ENCODE results near the gene CACNA1G.

The CACNA1G gene

GRCh38 chr17:50571681-50572080 lies 11.2 kb downstream of the CACNA1G start:
- H3K18ac ChIP-seq (ENCODE audit: low read depth in 1 of 2, low read length in 2 of 2) = no peak overlapping the region

GRCh38 chr17:50572541-50572940 lies 12.0 kb downstream of the CACNA1G start:
- Histone ChIP-seq H3K79me1 (replicated peaks; ENCODE audit: low read length, poor library complexity, severe bottlenecking) (no peaks in the 10 kb centered on the region), H3K23ac (ENCODE audit: low read length in 2 of 2) (no peak overlapping the region), H2BK5ac (ENCODE audit: low read depth, low read length, poor library complexity, severe bottlenecking) (no peak overlapping the region), H3K27me3 (ENCODE audit: control insufficient read depth in 1 of 2, insufficient read depth in 1 of 2, low read length in 2 of 2) (peaks cover 8 to 48% of the 10 kb centered on the region in 2 experiments), H2AK5ac (ENCODE audit: low read length, severe bottlenecking) (no peak overlapping the region), H3K4ac (ENCODE audit: low read depth in 1 of 2, low read length in 2 of 2) (no peak overlapping the region), H3K4me1 (ENCODE audit: control insufficient read depth, insufficient read depth, low read depth, low read length) (peaks cover under 1% of the 10 kb centered on the region), H3K27ac (ENCODE audit: low read length, poor library complexity, severe bottlenecking) (no peak overlapping the region), H2BK15ac (ENCODE audit: low read depth, poor library complexity, severe bottlenecking) (no peak overlapping the region), H2BK12ac (ENCODE audit: low read length in 2 of 2) (no peak overlapping the region), H3K4me2 (ENCODE audit: low read length, poor library complexity, severe bottlenecking) (no peak overlapping the region), H2AFZ (ENCODE audit: low read depth, low read length) (no peak overlapping the region), H3K4me3 (ENCODE audit: insufficient read depth in 1 of 2, low read depth in 1 of 2, low read length in 2 of 2) (no peak overlapping the region), H3K18ac (ENCODE audit: low read depth in 1 of 2, low read length in 2 of 2) (no peak overlapping the region), H3K14ac (ENCODE audit: low read length in 2 of 2) (no peak overlapping the region), H4K8ac (ENCODE audit: low read length) (no peak overlapping the region), H3K36me3 (ENCODE audit: control insufficient read depth in 1 of 2, insufficient read depth in 2 of 2, low read depth in 1 of 2, low read length in 2 of 2) (no peaks in the 10 kb centered on the region), H3K9me3 (ENCODE audit: control insufficient read depth, low read length) (no peaks in the 10 kb centered on the region), H3K9ac (ENCODE audit: low read length) (no peak overlapping the region), H4K91ac (ENCODE audit: low read length) (no peak overlapping the region), H2BK120ac (ENCODE audit: low read depth, low read length) (no peak overlapping the region)
- WGBS = 94% methylated on average over 20 of the region's 20 CpGs
- DNase-seq = no peak

More at GRCh38 chr17:50571681-50572080, 11.2 kb downstream of the CACNA1G start:
- no peak overlapping the region for H3K9ac ChIP-seq (ENCODE audit: low read length)
- H3K4me1 ChIP-seq (ENCODE audit: control insufficient read depth, insufficient read depth, low read depth, low read length) = no peaks in the 10 kb centered on the region
- no peak overlapping the region for H3K14ac ChIP-seq (ENCODE audit: low read length in 2 of 2)
- H3K4me2 ChIP-seq (ENCODE audit: low read length, poor library complexity, severe bottlenecking) = no peak overlapping the region
- H2BK12ac ChIP-seq (ENCODE audit: low read length in 2 of 2) = no peak overlapping the region
- no peak overlapping the region for H4K8ac ChIP-seq (ENCODE audit: low read length)
- H3K9me3 ChIP-seq (ENCODE audit: control insufficient read depth, low read length) = no peaks in the 10 kb centered on the region
- 92% methylated on average over 18 of the region's 19 CpGs for whole genome bisulfite sequencing
- H2BK15ac ChIP-seq (ENCODE audit: low read depth, poor library complexity, severe bottlenecking) = no peak overlapping the region
- peaks cover 11 to 50% of the 10 kb centered on the region in 2 experiments for H3K27me3 ChIP-seq (ENCODE audit: control insufficient read depth in 1 of 2, insufficient read depth in 1 of 2, low read length in 2 of 2)
- no peak overlapping the region for H2BK120ac ChIP-seq (ENCODE audit: low read depth, low read length)
- H2AK5ac ChIP-seq (ENCODE audit: low read length, severe bottlenecking) = no peak overlapping the region
- H2AFZ ChIP-seq (ENCODE audit: low read depth, low read length) = no peak overlapping the region
- H3K23ac ChIP-seq (ENCODE audit: low read length in 2 of 2) = no peak overlapping the region
- no peak overlapping the region for H3K27ac ChIP-seq (ENCODE audit: low read length, poor library complexity, severe bottlenecking)
- no peak for DNase-seq
- H3K4ac ChIP-seq (ENCODE audit: low read depth in 1 of 2, low read length in 2 of 2) = no peak overlapping the region
- H3K79me1 ChIP-seq (replicated peaks; ENCODE audit: low read length, poor library complexity, severe bottlenecking) = no peaks in the 10 kb centered on the region
- H4K91ac ChIP-seq (ENCODE audit: low read length) = no peak overlapping the region
- H3K36me3 ChIP-seq (ENCODE audit: control insufficient read depth in 1 of 2, insufficient read depth in 2 of 2, low read depth in 1 of 2, low read length in 2 of 2) = no peaks in the 10 kb centered on the region
- no peak overlapping the region for H2BK5ac ChIP-seq (ENCODE audit: low read depth, low read length, poor library complexity, severe bottlenecking)
- H3K4me3 ChIP-seq (ENCODE audit: insufficient read depth in 1 of 2, low read depth in 1 of 2, low read length in 2 of 2) = no peak overlapping the region

GRCh38 chr17:50573866-50574611 lies 13.5 kb downstream of the CACNA1G start:
- no peak overlapping the region for H2AK5ac ChIP-seq (ENCODE audit: low read length, severe bottlenecking)
- H2BK15ac ChIP-seq (ENCODE audit: low read depth, poor library complexity, severe bottlenecking) = no peak overlapping the region
- no peak overlapping the region for H3K18ac ChIP-seq (ENCODE audit: low read depth in 1 of 2, low read length in 2 of 2)
- H4K8ac ChIP-seq (ENCODE audit: low read length) = no peak overlapping the region
- H2AFZ ChIP-seq (ENCODE audit: low read depth, low read length) = no peak overlapping the region
- no peak overlapping the region for H3K27ac ChIP-seq (ENCODE audit: low read length, poor library complexity, severe bottlenecking)
- no peak overlapping the region for H2BK120ac ChIP-seq (ENCODE audit: low read depth, low read length)
- H3K23ac ChIP-seq (ENCODE audit: low read length in 2 of 2) = no peak overlapping the region
- no peak overlapping the region for H3K4me2 ChIP-seq (ENCODE audit: low read length, poor library complexity, severe bottlenecking)
- no peaks in the 10 kb centered on the region for H3K9me3 ChIP-seq (ENCODE audit: control insufficient read depth, low read length)
- H3K4me3 ChIP-seq (ENCODE audit: insufficient read depth in 1 of 2, low read depth in 1 of 2, low read length in 2 of 2) = no peak overlapping the region
- H2BK12ac ChIP-seq (ENCODE audit: low read length in 2 of 2) = no peak overlapping the region
- WGBS = 82% methylated on average over 12 of the region's 12 CpGs
- no peak overlapping the region for H2BK5ac ChIP-seq (ENCODE audit: low read depth, low read length, poor library complexity, severe bottlenecking)
- no peak for DNase-seq
- H3K79me1 ChIP-seq (replicated peaks; ENCODE audit: low read length, poor library complexity, severe bottlenecking) = no peaks in the 10 kb centered on the region
- no peak overlapping the region for H3K9ac ChIP-seq (ENCODE audit: low read length)
- H3K36me3 ChIP-seq (ENCODE audit: control insufficient read depth in 1 of 2, insufficient read depth in 2 of 2, low read depth in 1 of 2, low read length in 2 of 2) = no peaks in the 10 kb centered on the region
- H3K4me1 ChIP-seq (ENCODE audit: control insufficient read depth, insufficient read depth, low read depth, low read length) = peaks cover 5% of the 10 kb centered on the region
- H3K27me3 ChIP-seq (ENCODE audit: control insufficient read depth in 1 of 2, insufficient read depth in 1 of 2, low read length in 2 of 2) = peaks cover 8 to 55% of the 10 kb centered on the region in 2 experiments
- no peak overlapping the region for H4K91ac ChIP-seq (ENCODE audit: low read length)
- H3K4ac ChIP-seq (ENCODE audit: low read depth in 1 of 2, low read length in 2 of 2) = no peak overlapping the region
- H3K14ac ChIP-seq (ENCODE audit: low read length in 2 of 2) = no peak overlapping the region

GRCh38 chr17:50575581-50576210 lies 15.2 kb downstream of the CACNA1G start:
- no peak overlapping the region for H2BK12ac ChIP-seq (ENCODE audit: low read length in 2 of 2)
- no peak overlapping the region for H3K18ac ChIP-seq (ENCODE audit: low read depth in 1 of 2, low read length in 2 of 2)
- peaks cover 12 to 56% of the 10 kb centered on the region in 2 experiments for H3K27me3 ChIP-seq (ENCODE audit: control insufficient read depth in 1 of 2, insufficient read depth in 1 of 2, low read length in 2 of 2)
- H2AK5ac ChIP-seq (ENCODE audit: low read length, severe bottlenecking) = no peak overlapping the region
- no peak overlapping the region for H2AFZ ChIP-seq (ENCODE audit: low read depth, low read length)
- no peak overlapping the region for H2BK120ac ChIP-seq (ENCODE audit: low read depth, low read length)
- no peak overlapping the region for H3K4ac ChIP-seq (ENCODE audit: low read depth in 1 of 2, low read length in 2 of 2)
- no peak overlapping the region for H3K9ac ChIP-seq (ENCODE audit: low read length)
- no peak overlapping the region for H4K91ac ChIP-seq (ENCODE audit: low read length)
- no peak overlapping the region for H3K4me2 ChIP-seq (ENCODE audit: low read length, poor library complexity, severe bottlenecking)
- peaks cover 12% of the 10 kb centered on the region for H3K4me1 ChIP-seq (ENCODE audit: control insufficient read depth, insufficient read depth, low read depth, low read length)
- no peak overlapping the region for H3K27ac ChIP-seq (ENCODE audit: low read length, poor library complexity, severe bottlenecking)
- no peaks in the 10 kb centered on the region for H3K9me3 ChIP-seq (ENCODE audit: control insufficient read depth, low read length)
- no peak overlapping the region for H3K4me3 ChIP-seq (ENCODE audit: insufficient read depth in 1 of 2, low read depth in 1 of 2, low read length in 2 of 2)
- H3K36me3 ChIP-seq (ENCODE audit: control insufficient read depth in 1 of 2, insufficient read depth in 2 of 2, low read depth in 1 of 2, low read length in 2 of 2) = no peaks in the 10 kb centered on the region
- H3K79me1 ChIP-seq (replicated peaks; ENCODE audit: low read length, poor library complexity, severe bottlenecking) = no peaks in the 10 kb centered on the region
- no peak overlapping the region for H2BK5ac ChIP-seq (ENCODE audit: low read depth, low read length, poor library complexity, severe bottlenecking)
- H4K8ac ChIP-seq (ENCODE audit: low read length) = no peak overlapping the region
- WGBS = 73% methylated on average over 29 of the region's 33 CpGs
- no peak overlapping the region for H3K14ac ChIP-seq (ENCODE audit: low read length in 2 of 2)
- H2BK15ac ChIP-seq (ENCODE audit: low read depth, poor library complexity, severe bottlenecking) = no peak overlapping the region
- DNase-seq = no peak
- no peak overlapping the region for H3K23ac ChIP-seq (ENCODE audit: low read length in 2 of 2)
